ENCODE results near the gene TAC4.
A peak's percentile ranks its signal among the peaks of the same experiment; 100 is the strongest.
"Not testable (repeated sequence)": the region's sequence is repeated elsewhere in the genome, so short reads cannot be mapped to it uniquely, and the experiment has no call there.

The TAC4 gene

DNA sequence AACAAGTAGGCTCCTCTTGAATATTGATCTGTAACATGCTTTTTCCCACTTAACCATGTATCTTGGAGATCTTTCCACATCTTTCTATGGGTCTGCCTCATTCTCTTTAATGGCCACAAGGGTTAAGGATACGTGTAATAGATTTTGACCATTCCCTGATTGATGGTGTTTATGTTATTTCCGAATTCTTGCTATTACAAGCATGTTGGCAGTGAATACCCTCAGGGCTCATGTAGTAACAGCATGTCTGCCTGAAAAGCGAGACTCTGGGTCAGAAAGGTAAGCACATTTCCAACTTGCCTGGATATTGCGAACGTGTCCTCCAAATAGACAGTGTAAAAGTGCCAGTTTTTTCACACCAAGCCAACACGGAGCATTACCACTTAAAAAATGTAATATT, 5.0 kb downstream of the TAC4 start:
- DNase-seq (ENCODE audit: low read depth) = no peak

DNA sequence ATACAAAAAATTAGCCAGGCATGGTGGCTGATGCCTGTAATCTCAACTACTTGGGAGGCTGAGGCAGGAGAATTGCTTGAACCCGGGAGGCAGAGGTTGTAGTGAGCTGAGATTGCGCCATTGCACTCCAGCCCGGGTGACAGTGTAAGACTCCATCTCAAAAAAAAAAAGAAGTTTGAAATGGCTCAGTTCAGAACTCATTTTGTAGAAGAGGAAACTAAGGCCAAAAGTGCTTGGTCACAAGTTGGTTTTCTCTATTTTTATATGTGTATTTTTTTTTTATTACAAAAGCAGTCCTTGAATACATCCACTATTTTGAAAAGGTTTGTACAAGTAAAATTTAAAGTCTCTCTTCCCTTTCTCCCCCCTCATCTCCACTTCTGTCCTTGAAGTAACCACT, 5.5 kb downstream of the TAC4 start:
- DNase-seq (ENCODE audit: low read depth) = no peak

DNA sequence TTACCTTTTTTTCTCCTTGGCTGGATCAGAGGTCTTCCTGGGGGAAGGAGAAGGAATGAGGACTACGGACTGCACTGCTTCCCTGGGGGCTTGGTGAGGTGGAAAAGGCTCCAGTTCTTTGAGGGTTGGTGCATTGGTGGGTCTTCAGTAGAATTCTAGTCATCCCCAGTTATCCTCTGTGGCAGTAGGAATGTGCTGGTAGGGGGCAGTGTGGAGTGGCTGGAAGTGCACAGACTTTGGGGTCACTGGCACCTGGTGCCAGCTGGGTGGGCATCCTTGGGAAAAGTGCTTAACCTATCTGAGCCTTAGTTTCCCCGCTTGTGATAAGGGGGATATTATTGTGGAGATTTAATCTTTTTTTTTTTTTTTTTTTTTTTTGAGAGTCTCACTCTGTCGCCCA, 6.3 kb downstream of the TAC4 start:
- DNase-seq (ENCODE audit: low read depth) = no peak

DNA sequence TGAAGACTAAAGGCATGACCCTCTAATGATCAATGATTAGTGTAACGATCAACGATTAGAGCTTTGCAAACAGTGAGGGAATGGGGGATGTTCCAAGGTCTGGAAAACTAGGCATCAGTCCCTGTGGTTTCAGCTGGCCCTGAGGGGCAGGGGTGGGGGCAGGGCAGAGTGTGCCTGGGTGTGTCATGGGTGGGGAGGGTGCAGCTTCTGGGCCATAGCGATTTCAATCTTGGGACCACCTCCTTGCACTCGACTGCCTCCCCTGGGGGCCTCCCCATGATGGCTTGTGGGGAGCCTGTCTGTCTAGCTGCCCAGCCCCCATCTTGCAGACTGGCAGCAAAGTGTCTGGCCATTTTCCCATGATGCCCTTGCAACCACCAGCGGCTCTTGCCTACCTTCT, 8.4 kb downstream of the TAC4 start:
- DNase-seq (ENCODE audit: low read depth) = no peak

DNA sequence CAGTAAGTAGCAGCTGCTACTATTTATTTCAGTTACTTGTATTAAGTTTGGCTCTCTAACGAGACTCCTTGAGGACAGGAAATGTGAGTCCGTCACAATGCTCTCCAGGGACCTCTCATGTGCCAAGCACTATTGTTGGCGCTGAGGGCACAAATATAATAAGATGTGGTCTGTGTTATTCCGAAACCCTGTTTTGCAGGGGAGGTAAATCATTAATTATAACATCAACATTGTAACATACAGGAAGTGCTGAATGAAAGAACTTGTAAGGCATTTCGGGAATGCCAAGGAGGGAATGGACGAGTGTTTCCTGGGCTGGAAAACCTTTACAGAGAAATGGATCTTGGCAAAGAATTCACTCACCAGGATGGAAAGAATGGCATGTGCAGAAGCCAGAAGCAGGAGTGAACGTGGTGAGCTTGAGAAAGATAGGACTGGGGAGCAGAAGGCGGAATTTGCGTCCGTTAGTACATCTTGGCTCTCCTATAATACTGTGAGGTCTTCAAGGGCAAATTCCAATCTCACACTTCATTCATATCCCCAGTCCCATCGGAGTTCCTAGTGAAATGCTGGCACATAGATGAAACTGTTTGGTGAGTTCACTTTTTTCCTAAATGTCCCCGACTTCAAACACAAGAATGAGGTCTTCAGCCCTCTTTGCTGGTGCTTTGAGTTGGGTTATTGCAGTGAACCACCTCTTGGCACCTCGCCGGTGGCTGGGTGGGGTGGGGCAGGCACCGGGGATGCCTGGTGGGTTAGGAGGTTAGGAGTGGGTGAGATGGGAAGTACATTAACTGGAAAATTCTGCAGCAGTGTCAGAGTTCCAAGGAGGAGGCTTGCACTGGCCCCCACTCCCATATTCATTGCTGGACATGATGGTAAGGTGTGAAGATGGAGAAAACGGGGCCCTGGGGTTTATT, 11.5 kb downstream of the TAC4 start:
- DNase-seq (ENCODE audit: low read depth) = peak; percentile 28

DNA sequence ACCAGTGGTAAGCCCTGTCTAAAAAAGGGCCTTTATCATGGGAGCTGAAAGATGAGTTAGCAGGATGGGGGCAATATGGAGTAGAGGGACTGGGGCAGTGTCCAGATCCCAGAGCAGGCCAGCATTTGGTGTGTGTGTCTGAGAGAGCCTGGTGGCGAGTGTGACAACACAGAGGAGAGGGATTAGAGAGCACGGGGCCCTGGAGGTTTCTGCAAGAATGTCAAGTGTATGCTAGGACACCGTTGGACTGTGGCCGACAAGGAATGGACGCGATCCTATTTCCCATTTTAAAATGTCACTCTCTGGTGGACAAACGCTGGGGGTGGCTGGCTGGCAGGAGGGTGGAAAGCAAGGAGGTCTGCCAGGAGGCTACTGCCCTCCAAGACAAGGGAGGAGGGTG, 12.4 kb downstream of the TAC4 start:
- DNase-seq (ENCODE audit: low read depth) = no peak

DNA sequence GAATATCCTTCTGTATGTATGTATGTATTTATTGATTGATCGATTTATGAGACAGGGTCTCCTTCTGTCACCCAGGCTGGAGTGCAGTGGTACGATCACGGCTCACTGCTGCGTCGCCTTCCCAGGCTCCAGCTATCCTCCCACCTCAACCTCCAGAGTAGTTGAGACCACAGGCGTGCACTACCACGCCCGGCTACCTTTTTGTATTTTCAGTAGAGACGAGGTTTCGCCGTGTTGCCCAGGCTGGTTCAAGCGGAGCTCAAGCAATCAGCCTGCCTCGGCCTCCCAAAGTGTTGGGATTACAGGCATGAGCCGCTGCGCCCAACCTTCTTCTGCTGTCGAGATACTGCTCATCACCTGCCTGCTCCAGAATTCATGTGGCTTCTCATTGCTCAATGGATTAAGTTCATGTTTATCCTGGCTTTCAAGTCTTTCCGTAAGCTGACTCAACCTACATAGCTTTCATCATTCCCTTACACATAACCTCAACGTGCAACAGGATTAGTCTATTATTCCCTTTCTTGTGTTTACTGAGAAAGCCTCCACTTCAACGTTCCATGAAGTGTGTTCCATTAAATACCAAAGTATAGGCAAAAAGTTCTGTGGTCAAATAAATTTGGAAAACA, 13.6 kb downstream of the TAC4 start:
- DNase-seq (ENCODE audit: low read depth) = no peak

DNA sequence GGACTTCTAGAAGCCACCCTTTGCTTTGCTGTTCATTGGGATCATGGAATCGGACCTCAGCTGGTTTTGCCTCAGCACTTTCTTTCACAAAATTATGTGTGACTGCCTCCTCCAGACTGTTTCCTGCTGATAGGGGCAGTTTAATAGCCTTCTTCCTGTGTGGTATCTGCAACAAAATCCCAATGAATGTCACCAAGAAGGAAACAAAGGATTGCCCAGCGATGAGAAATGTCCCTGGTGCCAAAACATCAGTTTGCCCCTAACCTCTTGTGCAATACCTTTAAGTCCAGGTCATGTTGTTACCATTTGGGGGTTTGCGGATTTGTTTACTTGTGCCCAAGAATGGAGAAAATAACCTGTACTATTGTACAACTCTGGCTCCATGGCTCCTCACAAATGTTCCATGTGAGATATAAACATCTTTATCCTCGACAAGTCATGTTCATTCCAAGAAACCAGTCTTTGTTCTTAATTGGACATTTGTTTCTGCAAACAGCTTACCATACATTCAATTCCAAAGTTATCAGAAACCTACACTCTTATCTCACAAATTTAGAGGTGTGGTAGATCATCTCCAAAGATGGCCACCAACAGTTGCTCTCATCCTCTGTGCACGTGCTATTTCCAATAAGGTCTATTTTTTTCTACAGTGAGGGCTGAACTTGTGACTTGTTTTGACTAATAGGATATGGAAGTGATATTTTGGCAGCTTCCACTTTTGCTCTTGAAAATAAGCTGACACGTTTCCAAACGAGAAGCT, 14.8 kb downstream of the TAC4 start:
- no peak for DNase-seq (ENCODE audit: low read depth)

DNA sequence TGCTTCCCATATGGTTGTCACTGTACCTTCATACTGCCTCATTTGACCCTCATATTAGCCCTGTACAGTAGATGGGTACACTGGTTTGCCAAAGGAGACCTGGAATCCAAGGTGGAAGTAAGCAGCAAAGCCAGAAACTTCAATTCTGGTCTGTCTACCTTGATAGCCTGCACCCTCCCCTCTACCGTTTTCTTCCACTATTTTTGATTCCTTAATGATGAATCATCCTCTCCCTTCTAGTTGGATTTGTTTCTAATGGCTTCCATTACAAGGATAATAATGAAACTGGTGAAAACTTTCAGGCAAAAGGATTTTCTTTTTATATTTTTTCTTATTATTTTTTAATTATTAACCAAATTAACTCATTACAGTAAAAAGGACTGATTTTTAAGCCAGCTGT, 17.3 kb downstream of the TAC4 start:
- DNase-seq (ENCODE audit: low read depth) = peak; percentile 55

DNA sequence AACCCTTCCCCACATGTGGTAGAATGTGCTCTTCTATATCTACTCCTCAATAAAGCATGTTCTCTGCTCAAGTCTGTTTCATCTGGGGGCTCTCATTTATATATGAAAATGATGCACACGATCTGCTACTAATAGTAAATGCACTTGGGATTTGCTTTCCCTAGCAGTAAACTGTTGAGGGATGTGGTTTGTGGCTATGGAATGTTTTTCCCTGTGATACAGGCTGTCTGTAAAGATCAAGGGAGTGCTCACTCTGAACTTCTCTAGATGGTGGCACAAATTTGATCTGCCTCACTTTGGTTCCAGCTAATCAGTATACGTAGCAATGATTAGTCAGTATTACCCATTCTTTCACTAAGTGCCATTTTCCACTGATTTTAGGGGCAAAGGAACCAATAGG, 18.8 kb downstream of the TAC4 start:
- no peak for DNase-seq (ENCODE audit: low read depth)

DNA sequence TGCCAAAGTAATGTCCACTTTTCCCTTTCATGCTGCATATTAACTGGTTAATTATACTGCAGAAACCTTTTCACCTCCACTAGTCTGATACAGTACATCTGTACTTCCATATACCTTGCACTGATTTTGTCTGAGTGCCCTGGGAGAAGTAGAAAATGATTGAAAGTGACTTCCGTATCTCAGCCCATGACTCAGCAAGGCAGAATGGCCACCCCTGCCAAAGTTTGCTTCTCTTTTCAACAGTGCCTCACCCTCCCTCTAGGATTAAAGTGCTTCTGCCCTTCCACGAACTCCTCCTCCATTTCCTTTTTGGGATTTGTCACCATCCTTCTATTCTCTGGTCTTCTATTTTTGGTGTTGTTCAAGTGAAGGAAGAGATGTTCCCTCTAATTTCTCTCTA, 19.5 kb downstream of the TAC4 start:
- not testable (repeated sequence) for DNase-seq (ENCODE audit: low read depth)

DNA sequence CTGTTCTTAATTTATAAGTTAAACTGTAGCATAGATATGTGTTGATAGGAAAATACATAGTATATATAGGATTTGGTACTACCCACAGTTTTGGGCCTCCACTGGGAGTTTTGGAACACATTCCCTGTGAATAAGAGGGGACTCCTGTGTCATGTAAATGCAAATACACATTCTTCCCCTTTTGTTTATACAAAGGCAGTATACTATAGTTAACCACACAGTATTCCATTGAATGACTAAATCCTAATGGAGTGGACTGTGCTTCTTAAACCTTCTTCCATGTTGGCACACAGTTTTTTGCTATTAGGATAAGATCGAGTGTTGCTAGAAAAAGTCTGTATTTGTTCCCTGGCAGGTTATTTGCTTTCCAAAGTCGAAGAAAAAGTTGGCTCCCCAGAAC, 22.2 kb downstream of the TAC4 start:
- DNase-seq (ENCODE audit: low read depth) = no peak

DNA sequence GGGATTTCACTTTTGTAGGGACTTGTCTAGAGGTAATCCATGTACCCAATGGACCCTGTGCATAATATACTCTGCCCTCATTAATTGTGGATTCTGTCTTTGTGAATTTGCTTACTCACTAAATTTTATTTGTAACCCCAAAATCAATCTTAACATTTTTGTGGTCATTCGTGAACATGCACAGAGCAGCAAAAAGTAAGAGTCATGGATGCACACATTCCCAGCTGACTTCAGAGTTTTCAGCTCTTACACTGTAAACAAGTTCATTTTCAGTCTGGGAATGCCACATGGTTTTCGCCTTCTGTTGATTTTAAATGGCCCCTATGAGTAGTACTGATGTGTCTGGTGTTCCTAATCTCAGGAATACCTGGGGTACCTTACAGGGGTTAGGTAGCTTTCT, 24.3 kb downstream of the TAC4 start:
- DNase-seq (ENCODE audit: low read depth) = peak; percentile 26

DNA sequence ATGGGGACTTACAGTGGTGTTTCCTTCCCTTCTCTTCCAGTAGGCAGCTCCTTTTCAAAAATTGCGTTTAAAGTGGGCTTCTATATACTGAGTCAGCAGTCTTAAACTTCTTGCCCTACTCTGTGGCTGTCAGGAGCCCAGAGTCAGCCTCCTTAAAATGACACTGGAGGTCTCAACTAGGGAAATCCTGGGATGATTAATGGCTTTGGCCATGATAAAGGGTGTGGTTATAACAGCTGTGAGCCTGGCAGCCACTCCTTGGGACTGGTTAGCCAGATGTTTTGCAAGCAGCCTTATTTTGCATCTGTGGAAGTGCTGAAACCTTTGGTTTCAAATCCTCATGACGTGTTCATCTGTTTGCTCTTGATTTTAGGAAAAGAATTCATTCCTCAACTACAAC, 25.0 kb downstream of the TAC4 start:
- no peak for DNase-seq (ENCODE audit: low read depth)

DNA sequence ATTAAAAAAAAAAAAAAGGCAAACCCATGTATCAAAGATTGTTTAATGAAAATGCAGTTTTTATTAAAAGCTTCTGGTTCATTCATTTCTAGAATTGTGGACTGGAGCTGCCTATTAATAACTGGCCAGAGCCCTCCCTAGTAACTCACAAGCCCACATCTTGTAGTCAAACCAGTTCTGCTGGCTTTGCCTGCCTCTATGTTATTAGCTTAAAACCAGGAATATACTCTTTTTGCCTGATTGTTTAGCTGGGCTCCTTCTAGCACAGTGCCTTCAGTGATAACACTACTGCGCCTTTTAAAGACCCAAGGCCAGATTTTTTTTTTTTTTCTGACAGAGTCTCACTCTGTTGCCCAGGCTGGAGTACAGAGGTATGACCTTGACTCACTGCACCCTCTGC, 26.0 kb downstream of the TAC4 start:
- no peak for DNase-seq (ENCODE audit: low read depth)

DNA sequence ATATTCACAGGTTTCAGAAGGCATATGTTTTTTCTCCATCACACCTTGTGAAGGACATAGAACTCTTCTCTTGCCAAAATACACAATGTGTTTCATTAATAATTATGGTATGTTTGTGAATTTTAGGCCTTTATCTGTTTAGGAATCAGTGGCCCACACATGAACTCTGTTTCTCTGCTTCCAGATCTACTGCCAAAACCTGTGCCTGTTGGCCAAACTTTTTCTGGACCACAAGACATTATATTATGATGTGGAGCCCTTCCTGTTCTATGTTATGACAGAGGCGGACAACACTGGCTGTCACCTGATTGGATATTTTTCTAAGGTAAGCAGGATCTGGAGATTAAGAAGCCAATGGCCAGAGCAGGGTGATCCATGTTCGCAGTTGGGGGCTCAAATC, 26.4 kb downstream of the TAC4 start:
- no peak for DNase-seq (ENCODE audit: low read depth)

DNA sequence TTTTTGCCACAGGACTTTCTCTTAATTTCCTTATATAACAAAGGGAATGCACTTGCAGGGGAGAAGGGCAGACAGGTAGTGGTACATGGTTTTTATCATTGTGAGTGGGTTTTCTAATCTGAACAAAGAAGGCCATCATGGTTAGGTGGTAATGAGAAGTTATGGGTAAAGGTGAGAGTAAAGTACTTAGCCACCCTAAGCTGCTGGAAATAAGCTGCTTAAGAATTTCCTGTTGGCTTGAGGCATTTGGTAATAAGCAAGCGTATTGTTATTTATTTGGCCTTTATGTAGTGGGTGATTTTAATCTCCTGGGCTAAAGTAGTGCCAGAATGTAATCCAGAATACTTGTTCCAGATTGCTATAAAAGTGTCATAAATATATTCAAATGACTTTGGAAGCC, 27.1 kb downstream of the TAC4 start:
- no peak for DNase-seq (ENCODE audit: low read depth)

DNA sequence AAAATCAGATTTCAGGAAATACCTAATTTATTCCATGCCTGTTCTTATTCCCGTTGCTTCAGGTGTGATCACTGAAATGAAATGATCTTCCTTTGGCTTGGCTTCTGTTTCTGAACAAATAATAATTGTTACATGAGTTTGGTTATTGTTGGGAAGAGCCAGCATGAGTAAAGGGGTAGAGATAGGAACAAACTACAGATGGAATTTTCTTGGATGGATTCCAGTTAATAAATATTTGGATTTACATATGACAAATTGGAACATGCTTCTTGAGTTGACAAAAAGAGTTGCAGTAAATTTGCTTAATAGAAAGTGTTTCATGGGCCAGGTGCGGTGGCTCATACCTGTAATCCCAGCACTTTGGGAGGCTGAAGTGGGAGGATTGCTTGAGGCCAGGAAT, 28.2 kb downstream of the TAC4 start:
- DNase-seq (ENCODE audit: low read depth) = no peak

DNA sequence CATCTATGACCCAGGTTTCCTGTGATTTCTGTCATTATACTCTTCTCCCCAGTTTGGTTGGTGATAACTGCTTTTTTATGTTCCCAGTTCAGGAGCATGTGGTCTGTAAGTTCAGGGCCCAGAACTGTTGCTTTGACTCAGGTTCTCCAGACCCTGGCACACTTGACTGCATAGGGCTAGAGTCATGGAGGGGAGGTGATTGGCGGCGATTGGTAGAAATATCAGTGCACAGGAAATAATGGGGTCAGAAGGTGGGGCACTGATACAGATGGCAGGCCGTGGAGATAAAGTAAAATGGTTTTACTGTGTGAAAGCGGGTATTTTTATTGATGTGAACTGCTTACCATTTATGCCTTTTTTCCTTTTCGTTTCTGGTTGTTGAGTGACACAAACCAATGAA, 28.7 kb downstream of the TAC4 start:
- DNase-seq (ENCODE audit: low read depth) = no peak

DNA sequence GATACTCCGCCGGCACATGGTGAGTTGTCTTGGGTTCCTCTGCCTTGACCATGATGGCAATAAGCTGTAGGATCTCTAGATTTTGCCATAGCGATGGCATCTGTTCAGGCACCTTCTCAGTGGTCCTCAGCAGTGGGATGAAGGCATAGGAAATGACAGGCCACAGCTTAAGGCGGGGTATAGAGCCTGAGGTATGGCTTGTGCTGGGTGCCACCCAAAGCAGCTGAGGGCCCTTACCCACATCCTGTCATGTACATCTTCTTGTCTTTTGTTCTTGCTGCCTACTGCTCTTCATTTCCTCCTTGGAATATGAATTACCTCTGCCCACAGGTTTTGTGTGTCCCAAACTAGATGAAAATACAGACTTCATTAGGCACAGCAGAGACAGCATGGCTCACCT, 29.9 kb downstream of the TAC4 start:
- no peak for DNase-seq (ENCODE audit: low read depth)

DNA sequence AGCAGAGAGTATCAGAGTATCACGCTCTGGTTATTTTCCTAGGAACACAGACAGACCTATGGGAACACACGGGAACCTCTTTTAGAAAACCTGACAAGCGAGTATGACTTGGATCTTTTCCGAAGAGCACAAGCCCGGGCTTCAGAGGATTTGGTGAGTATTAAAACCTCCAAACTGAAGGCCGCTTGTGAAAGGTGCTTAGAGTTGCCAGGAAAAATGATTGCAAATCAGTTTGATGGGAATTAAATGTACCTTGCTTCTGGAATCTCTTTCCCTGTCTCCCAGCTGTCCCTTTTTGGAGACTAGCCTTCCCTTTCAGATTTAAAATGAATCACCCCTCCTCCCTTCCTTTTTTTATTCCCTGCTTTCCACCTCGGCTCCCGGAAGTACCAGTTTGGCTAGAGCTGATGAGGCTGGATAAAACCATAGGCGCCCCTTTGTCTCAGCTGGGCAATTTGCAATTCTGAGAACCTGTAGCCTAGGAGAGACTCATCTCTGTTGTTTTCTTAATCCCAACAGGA, 32.0 kb downstream of the TAC4 start:
- DNase-seq (ENCODE audit: low read depth) = no peak

DNA sequence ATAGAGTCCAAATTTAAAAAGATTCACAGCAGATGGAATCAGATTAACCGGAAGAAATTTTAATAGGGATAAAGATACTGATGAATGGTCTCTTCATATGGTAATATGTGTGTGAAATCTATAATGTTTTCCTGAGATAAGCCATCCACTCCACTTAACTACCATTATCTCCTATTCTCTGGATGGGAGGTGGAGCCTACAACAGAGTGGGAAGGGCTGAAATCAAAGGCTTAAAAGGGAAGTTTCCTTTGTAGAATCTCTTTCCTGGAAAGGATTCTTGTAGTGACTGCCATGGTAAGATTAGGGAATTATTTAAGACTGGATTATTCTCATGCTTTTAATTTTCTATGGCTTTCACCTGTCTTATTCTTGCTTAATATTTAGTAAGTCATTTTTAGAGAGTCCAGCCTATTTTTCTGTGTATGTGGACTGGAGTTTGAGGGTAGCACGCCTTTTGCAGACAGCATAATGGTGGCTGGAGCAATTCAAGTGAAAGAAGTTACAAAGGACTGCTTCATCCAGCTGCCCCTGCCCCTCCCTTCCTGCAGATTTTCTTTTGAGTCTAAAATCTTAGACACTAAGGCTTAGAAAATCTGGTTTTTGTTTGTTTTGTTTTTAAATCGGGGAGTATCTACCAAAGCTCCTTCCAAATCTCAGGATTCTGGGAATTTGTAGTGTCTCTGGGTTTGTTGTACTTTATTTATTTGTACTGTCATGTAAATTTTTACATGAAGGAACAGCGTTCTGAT, 32.9 kb downstream of the TAC4 start:
- DNase-seq (ENCODE audit: low read depth) = no peak
